ENCODE data around the gene MRPS5.
A peak's percentile ranks its signal among the peaks of the same experiment; 100 is the strongest.

Gene MRPS5

DNA sequence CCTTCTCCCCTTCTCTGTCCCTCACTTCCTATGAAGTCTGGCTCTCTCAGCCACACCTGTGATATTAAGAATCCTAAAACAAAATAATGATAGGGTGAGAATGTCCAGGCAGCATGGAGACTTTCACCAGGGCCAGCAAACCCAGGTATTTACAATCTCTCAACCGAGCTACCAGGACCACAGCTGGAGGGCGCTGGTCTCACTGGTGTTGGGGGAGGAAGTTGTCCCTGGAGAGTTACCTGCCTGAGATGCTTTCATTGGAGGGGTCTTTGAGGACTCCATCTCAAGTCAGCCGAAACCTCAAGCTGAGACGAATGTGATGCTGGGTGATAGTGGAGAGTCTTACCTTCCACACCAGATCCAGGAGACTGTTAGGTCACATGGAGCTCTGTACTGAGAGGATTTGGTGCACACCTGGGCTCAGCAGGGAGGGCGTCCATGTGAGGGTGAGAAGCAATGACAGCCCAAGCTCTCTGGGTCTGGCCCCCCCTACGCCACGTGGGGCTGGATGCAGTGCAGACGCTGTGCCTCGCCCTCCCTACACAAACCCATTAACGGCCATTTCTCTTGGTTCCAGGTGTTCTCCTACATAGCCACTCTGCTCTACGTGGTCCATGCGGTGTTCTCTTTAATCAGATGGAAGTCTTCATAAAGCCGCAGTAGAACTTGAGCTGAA lies 68.7 kb downstream of the MRPS5 start:
- H3K4me3 ChIP-seq (ENCODE audit: low read length), result no peak overlapping the region
- TF ChIP-seq, protein P1, sequence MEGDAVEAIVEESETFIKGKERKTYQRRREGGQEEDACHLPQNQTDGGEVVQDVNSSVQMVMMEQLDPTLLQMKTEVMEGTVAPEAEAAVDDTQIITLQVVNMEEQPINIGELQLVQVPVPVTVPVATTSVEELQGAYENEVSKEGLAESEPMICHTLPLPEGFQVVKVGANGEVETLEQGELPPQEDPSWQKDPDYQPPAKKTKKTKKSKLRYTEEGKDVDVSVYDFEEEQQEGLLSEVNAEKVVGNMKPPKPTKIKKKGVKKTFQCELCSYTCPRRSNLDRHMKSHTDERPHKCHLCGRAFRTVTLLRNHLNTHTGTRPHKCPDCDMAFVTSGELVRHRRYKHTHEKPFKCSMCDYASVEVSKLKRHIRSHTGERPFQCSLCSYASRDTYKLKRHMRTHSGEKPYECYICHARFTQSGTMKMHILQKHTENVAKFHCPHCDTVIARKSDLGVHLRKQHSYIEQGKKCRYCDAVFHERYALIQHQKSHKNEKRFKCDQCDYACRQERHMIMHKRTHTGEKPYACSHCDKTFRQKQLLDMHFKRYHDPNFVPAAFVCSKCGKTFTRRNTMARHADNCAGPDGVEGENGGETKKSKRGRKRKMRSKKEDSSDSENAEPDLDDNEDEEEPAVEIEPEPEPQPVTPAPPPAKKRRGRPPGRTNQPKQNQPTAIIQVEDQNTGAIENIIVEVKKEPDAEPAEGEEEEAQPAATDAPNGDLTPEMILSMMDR (IDR thresholded peaks at IDR 0.05; ENCODE audit: insufficient read depth, low read depth, low read length, missing control alignments), result no peak
- DNase-seq (ENCODE audit: low read depth), result no peak

DNA sequence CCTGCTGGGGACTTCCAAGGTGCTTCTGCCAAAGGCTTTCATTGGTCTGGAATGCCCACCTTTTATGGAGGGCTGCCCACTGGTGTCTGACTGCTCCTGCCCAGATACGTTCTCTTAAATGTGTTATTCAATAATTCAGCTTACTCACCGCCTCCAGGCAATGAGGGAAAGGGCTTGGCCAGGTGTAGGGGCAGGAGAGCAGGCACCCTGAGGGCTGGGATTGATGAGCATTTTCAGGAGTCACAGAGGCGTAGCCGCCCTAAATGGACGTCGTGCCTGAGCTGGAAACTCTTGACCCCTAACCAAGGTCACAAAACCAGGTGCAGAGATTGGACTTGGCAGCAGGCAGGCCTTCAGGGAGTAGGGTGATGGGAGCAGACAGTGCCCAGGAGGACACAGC lies 69.3 kb downstream of the MRPS5 start:
- no peak overlapping the region for H3K4me3 ChIP-seq (ENCODE audit: low read length)
- TF ChIP-seq, protein P1 (IDR thresholded peaks at IDR 0.05; ENCODE audit: insufficient read depth, low read depth, low read length, missing control alignments), result no peak
- peak; percentile 36 for DNase-seq (ENCODE audit: low read depth)

DNA sequence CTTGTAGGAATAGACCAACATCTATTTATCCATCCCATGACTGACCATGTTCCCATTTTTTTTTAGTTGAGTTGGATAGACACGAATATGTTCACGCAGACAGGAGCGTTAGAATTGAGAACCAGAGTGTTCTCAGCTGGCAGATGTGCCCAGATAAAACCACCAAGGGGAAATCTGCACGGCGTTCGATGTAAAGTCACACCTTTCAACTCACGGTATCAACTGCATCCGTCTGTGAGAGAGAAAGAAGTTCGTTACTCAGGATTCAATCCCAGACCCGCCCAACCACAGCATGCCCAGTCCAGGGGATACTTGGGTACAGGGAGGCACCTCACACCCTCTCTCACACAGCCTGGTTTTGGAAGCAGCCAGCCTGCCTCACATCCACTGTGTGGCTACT lies 70.0 kb downstream of the MRPS5 start:
- TF ChIP-seq, protein P1 (IDR thresholded peaks at IDR 0.05; ENCODE audit: insufficient read depth, low read depth, low read length, missing control alignments), result no peak
- H3K4me3 ChIP-seq (ENCODE audit: low read length), result no peak overlapping the region
- DNase-seq (ENCODE audit: low read depth), result no peak

DNA sequence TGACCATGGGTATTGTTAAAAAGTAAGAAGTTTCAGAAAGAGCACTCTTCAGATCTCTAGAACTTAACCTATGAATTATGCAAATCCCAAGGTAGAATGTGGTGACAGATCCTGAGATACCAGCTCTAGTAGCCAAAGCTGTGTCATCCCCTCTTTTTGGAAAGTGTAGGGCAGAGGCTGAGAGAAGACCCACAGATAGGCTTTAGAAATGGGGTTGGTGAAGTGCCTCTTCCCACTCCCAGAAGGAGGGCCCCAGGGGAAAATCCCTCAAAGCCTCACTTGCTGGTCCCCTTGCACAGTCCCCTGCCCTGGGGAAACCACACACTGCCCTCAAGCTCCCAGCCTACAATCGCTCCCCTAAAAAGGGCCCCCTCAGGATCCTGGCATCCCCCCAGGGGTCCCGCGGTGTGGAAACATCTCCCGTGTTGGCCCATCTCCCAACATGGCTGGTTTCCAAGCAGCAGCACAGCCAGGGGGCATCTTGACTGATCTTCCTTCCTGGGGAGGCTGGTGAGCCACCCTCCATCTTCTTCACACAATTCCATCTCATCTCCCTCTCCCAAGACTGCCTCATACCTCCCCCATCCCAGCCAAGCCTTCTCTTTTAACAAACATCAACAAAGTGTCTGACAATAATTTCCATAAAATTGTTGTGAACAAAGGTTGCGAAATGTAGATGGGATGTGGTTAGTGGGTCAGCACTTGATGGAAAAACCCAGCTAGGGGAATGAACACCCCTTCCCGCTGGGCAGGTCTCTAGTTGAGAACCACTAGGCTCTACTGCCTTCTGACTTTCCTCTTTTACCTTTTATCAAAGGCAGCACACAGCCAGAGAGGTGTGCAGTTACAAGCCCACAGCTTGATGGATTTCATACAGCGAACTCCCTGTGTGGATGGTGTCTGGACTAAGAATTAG lies 71.0 kb downstream of the MRPS5 start:
- no peak overlapping the region for H3K4me3 ChIP-seq (ENCODE audit: low read length)
- DNase-seq (ENCODE audit: low read depth), result no peak
- TF ChIP-seq, protein P1 (IDR thresholded peaks at IDR 0.05; ENCODE audit: insufficient read depth, low read depth, low read length, missing control alignments), result no peak

DNA sequence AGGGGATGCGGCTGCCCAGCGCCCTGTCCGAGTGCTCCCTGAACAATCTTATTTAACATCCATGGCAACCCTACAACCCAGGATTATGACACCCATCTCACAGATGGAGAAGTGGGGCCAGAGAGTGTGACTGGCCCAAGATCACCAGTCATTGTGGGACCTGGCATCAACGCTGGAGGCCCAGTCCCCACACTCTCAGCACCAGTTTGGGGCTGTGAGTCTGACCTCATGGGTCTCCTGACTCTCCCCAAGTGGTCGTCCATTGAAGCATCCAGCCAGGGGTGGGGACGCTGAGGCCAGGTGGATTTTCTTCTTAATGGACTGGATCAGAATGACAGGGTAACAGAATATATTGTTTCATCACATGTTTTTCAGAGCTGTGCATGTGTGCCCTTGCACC lies 71.6 kb downstream of the MRPS5 start:
- DNase-seq (ENCODE audit: low read depth), result no peak
- TF ChIP-seq, protein P1 (IDR thresholded peaks at IDR 0.05; ENCODE audit: insufficient read depth, low read depth, low read length, missing control alignments), result no peak
- no peak overlapping the region for H3K4me3 ChIP-seq (ENCODE audit: low read length)

DNA sequence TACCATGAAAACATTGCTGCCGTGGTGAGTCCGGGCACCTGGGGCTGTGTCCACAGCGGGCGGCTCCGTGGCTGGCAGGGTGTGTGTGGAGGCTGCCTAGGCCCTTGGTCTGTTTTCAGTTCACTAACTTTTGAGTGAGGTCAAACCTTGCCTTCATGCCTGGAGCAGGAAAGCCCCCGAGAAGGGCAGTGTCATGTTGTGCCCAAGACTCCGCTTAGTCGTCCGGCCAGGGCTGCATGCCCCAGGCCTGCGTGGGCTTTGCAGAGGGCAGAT lies 72.0 kb downstream of the MRPS5 start:
- no peak for DNase-seq (ENCODE audit: low read depth)
- TF ChIP-seq, protein P1 (IDR thresholded peaks at IDR 0.05; ENCODE audit: insufficient read depth, low read depth, low read length, missing control alignments), result no peak
- no peak overlapping the region for H3K4me3 ChIP-seq (ENCODE audit: low read length)
